Gastrocnemius medialis (tissue), 4 donors: ENCODE results near the gene STAT5B. TPM values are rescaled to one million over a fixed set of nuclear protein-coding genes. Genes with fewer than 3 reads are reported as not detected.

Source experiments
- ATAC-seq, 2 donors: fragments of 150-250 bp; one replicate each; pipeline ENCODE4 v1.9.1; 2016
- DNase-seq, 2 donors: peaks; one replicate each; pipeline ENCODE4 v3.0.0-alpha.2; 2019
- H3K27ac ChIP-seq, 4 donors: fragments of 200-600 bp; sonication (generic); 1 replicate in 1 of 4; 2 replicates in 3 of 4; pipeline ENCODE4 v1.5.1; 2016 to 2018; ENCODE audit warnings: mild to moderate bottlenecking in 2 of 4, moderate library complexity in 1 of 4
- H3K27me3 ChIP-seq, 3 donors: fragments of 200-600 bp; sonication (generic) in 2 of 3; 1 replicate in 1 of 3; 2 replicates in 2 of 3; pipeline versions ENCODE4 v1.5.1 to v1.6.0; 2016 to 2019; ENCODE audit warnings: mild to moderate bottlenecking in 1 of 3, moderate library complexity in 1 of 3
- H3K36me3 ChIP-seq, 2 donors: fragments of 200-600 bp; sonication (generic) in 1 of 2; one replicate each; pipeline ENCODE4 v1.5.1; 2017 to 2018
- H3K4me1 ChIP-seq, 2 donors: fragments of 200-600 bp; sonication (generic) in 1 of 2; one replicate each; pipeline ENCODE4 v1.5.1; 2016 to 2017; ENCODE audit warnings: mild to moderate bottlenecking in 2 of 2
- H3K4me3 ChIP-seq, 4 donors: fragments of 200-600 bp; sonication (generic) in 3 of 4; 1 replicate in 1 of 4; 2 replicates in 3 of 4; pipeline ENCODE4 v1.5.1; 2016 to 2019; ENCODE audit warnings: mild to moderate bottlenecking in 2 of 4
- H3K9me3 ChIP-seq, 3 donors: fragments of 200-600 bp; sonication (generic) in 2 of 3; 1 replicate in 1 of 3; 2 replicates in 2 of 3; pipeline ENCODE4 v1.5.1; 2016 to 2019
- CTCF ChIP-seq, 5 experiments: fragments of 450-650 bp in 3 of 5; fragments of 200-600 bp in 2 of 5; sonication (generic) in 2 of 5; IDR thresholded peaks in 4 of 5; conservative IDR thresholded peaks in 1 of 5; 1 replicate in 4 of 5; 2 replicates in 1 of 5; pipeline ENCODE4 v1.5.1; 2016 to 2019; ENCODE audit warnings: antibody characterized with exemption in 5 of 5, mild to moderate bottlenecking in 3 of 5, moderate library complexity in 3 of 5
- POLR2A ChIP-seq, 2 donors: fragments of 450-650 bp; IDR thresholded peaks; one replicate each; pipeline ENCODE4 v1.6.1; 2017; ENCODE audit warnings: antibody characterized with exemption in 2 of 2, mild to moderate bottlenecking in 2 of 2, moderate library complexity in 2 of 2
- in situ Hi-C, 4 donors: fragments of 200-750 bp; cut with MboI; loops; one replicate each; pipeline versions ENCODE4 v1.15.0 to v1.8.0; 2017; ENCODE audit warnings: low sequenced_read_pairs in 4 of 4
- intact Hi-C: fragments of 100-400 bp; cut with DNase I; formaldehyde crosslinking; loops from one replicate; pipeline ENCODE4 v1.15.1; 2023; ENCODE audit warnings: low total_unique reads
- total RNA-seq, 4 donors: library from RNA; depleted of rRNA; stranded (reverse); fragments of >200 nt; gene quantifications; one replicate each; pipeline versions ENCODE4 v1.1.0 to v1.2.3, GENCODE V29; 2016

Gene STAT5B
- total RNA-seq, 4 donors from 2014 or later: 77.3 to 150 (median 80.7) TPM

- in situ Hi-C loops (no loop called here), intact Hi-C loops (loop anchor here (5.0 kb wide), 1 partner anchor 37 kb away; no protein-coding TSS in a partner anchor)
- no peak for TF ChIP-seq POLR2A (IDR thresholded peaks at IDR 0.05)
- TF ChIP-seq CTCF (IDR thresholded peaks at IDR 0.05 in 4 of 5, conservative IDR thresholded peaks at IDR 0.05 in 1 of 5): no peak
- Histone ChIP-seq H3K36me3 (no peaks in the 10 kb centered on the region), H3K27me3 (no peaks in the 10 kb centered on the region), H3K4me1 (peaks cover 46 to 58% of the 10 kb centered on the region in 2 donors), H3K27ac (peak overlapping the region; percentile 84 to 94 (median 90)), H3K9me3 (no peaks in the 10 kb centered on the region), H3K4me3 (peak overlapping the region in 2 of 4 donors; percentile 89 to 92)
- ATAC-seq (no peak), DNase-seq (no peak)
These were observed 2.0 kb downstream of the STAT5B start for GRCh38 chr17:42274253-42274542.

- Histone ChIP-seq H3K27ac (peak overlapping the region in 2 of 4 donors; percentile 5 to 90), H3K9me3 (no peaks in the 10 kb centered on the region), H3K4me3 (no peak overlapping the region), H3K4me1 (peaks cover 46 to 56% of the 10 kb centered on the region in 2 donors), H3K27me3 (no peaks in the 10 kb centered on the region), H3K36me3 (no peaks in the 10 kb centered on the region)
- TF ChIP-seq POLR2A (IDR thresholded peaks at IDR 0.05) (no peak), CTCF (IDR thresholded peaks at IDR 0.05 in 4 of 5, conservative IDR thresholded peaks at IDR 0.05 in 1 of 5) (no peak)
- DNase-seq (no peak), ATAC-seq (no peak)
- intact Hi-C loops (loop anchor here (5.0 kb wide), 1 partner anchor 36 kb away; no protein-coding TSS in a partner anchor), in situ Hi-C loops (no loop called here)
These were observed 2.5 kb downstream of the STAT5B start for GRCh38 chr17:42273474-42274252.

GRCh38 chr17:42272162-42272907, 3.9 kb downstream of the STAT5B start:
- Histone ChIP-seq H3K36me3 (no peaks in the 10 kb centered on the region), H3K4me3 (no peak overlapping the region), H3K9me3 (no peaks in the 10 kb centered on the region), H3K27me3 (no peaks in the 10 kb centered on the region), H3K27ac (peak overlapping the region; percentile 27 to 90 (median 40)), H3K4me1 (peaks cover 46 to 64% of the 10 kb centered on the region in 2 donors)
- DNase-seq: no peak
- in situ Hi-C loops: no loop called here
- intact Hi-C loops: loop anchor here (5.0 kb wide), 1 partner anchor 35 kb away; no protein-coding TSS in a partner anchor
- TF ChIP-seq CTCF (IDR thresholded peaks at IDR 0.05 in 4 of 5, conservative IDR thresholded peaks at IDR 0.05 in 1 of 5) (no peak), POLR2A (IDR thresholded peaks at IDR 0.05) (no peak)
- no peak for ATAC-seq

DNA sequence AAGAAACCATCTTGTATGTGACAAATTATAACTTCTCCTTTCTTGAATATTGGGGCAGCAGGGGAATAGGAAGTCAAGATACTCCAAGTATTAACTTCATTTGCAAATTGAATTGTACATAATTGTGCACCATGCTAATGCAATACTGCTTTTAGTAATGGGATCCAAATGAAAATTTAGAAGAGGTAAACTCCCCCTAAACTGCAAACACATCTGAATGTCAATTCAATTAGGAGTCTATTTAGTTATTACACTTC, 4.5 kb downstream of the STAT5B start:
- DNase-seq (no peak), ATAC-seq (no peak)
- in situ Hi-C loops (no loop called here), intact Hi-C loops (loop anchor here (5.0 kb wide), 1 partner anchor 34 kb away; no protein-coding TSS in a partner anchor)
- H3K4me3 ChIP-seq: no peak overlapping the region
- H3K4me1 ChIP-seq: peaks cover 52 to 60% of the 10 kb centered on the region in 2 donors
- no peak for TF ChIP-seq POLR2A (IDR thresholded peaks at IDR 0.05)
- no peak for TF ChIP-seq CTCF (IDR thresholded peaks at IDR 0.05 in 4 of 5, conservative IDR thresholded peaks at IDR 0.05 in 1 of 5)
- no peaks in the 10 kb centered on the region for H3K27me3 ChIP-seq
- no peaks in the 10 kb centered on the region for H3K9me3 ChIP-seq
- H3K27ac ChIP-seq: peak overlapping the region; percentile 44 to 63 (median 58)
- H3K36me3 ChIP-seq: no peaks in the 10 kb centered on the region
